HepG2 (cell line): ENCODE data around the gene CCDC57. TPM values are rescaled to one million over a fixed set of nuclear protein-coding genes. Genes with fewer than 3 reads are reported as not detected.

ENCODE experiments used
- ATAC-seq: fragments of 200-7000 bp; cut with Tn5 transposase; 3 replicates; pipeline ENCODE4 v1.9.1; 2020; ENCODE audit warnings: mild to moderate bottlenecking, moderate library complexity
- BruUV-seq: library from RNA; stranded (reverse); fragments of 400-500 nt; replicated peaks from 2 replicates; lab custom pipeline; 2021; lab: Mats Ljungman, UMichigan
- CTCF ChIA-PET: fragments of 300-600 bp; formaldehyde crosslinking; extraction: SDS; loops from one replicate; lab custom pipeline; 2021; ENCODE audit warnings: low total read pairs, inconsistent platforms, low intra/inter-chr PET ratio; lab: Yijun Ruan, JAX
- POLR2A ChIA-PET: fragments of 350-600 bp; sonication (Branson Sonifier 250); formaldehyde crosslinking; loops from one replicate; lab custom pipeline; 2020; ENCODE audit warnings: antibody characterized with exemption, inconsistent platforms; lab: Yijun Ruan, JAX
- DNase-seq: peaks from one replicate; pipeline ENCODE4 v3.0.0-alpha.2; 2015; ENCODE audit warnings: low spot score
- FAIRE-seq: peaks from 3 replicates; lab custom pipeline; 2011; peaks lifted over from hg19 to GRCh38; lab: Jason Lieb, UNC
- H2AFZ ChIP-seq: one replicate; pipeline ENCODE4 v1.6.1; 2011; ENCODE audit warnings: low read length, inconsistent platforms
- H3K27ac ChIP-seq: fragments of 300-600 bp; 3 replicates; pipeline ENCODE4 v1.8.0; 2011; ENCODE audit warnings: mixed run types, mild to moderate bottlenecking, mixed read lengths, low read length, inconsistent platforms; ENCODE audit not compliant: insufficient read depth; ENCODE audit errors: extremely low read length
- H3K27me3 ChIP-seq, 2 experiments: fragments of 200-600 bp in 1 of 2; 2 replicates in 1 of 2; 3 replicates in 1 of 2; pipeline versions ENCODE4 v1.6.0 to v1.8.0; 2011; ENCODE audit warnings: low read length in 2 of 2, mild to moderate bottlenecking in 2 of 2, moderate library complexity in 2 of 2, inconsistent platforms in 1 of 2; ENCODE audit not compliant: insufficient read depth in 2 of 2, control insufficient read depth in 1 of 2
- H3K36me3 ChIP-seq, 2 experiments: fragments of 200-600 bp in 1 of 2; replicated peaks in 1 of 2; 2 replicates in 1 of 2; 3 replicates in 1 of 2; pipeline versions ENCODE4 v1.5.1 to v1.8.0; 2011; ENCODE audit warnings: low read length in 2 of 2, inconsistent platforms in 1 of 2; ENCODE audit not compliant: insufficient read depth in 2 of 2, control insufficient read depth in 1 of 2
- H3K4me1 ChIP-seq: 2 replicates; pipeline ENCODE4 v1.5.1; 2012; ENCODE audit warnings: low read length, inconsistent platforms; ENCODE audit not compliant: insufficient read depth
- H3K4me2 ChIP-seq: 2 replicates; pipeline ENCODE4 v1.6.0; 2011; ENCODE audit warnings: low read depth, low read length, inconsistent platforms
- H3K4me3 ChIP-seq, 3 experiments: fragments of 200-600 bp in 1 of 3; sonication (generic), shearing (Covaris generic) in 1 of 3; replicated peaks in 1 of 3; 2 replicates each; pipeline ENCODE4 v1.5.1; 2011 to 2016; ENCODE audit warnings: low read length in 3 of 3, inconsistent platforms in 2 of 3, low read depth in 2 of 3, mild to moderate bottlenecking in 2 of 3, control low read depth in 1 of 3, mixed read lengths in 1 of 3; ENCODE audit not compliant: insufficient read depth in 1 of 3
- H3K79me2 ChIP-seq: one replicate; pipeline ENCODE4 v1.6.1; 2011; ENCODE audit warnings: low read length, inconsistent platforms; ENCODE audit not compliant: insufficient read depth
- H3K9ac ChIP-seq: 2 replicates; pipeline ENCODE4 v1.6.0; 2011; ENCODE audit warnings: mild to moderate bottlenecking, low read depth, low read length, inconsistent platforms; ENCODE audit not compliant: insufficient read depth
- H3K9me3 ChIP-seq: 2 replicates; pipeline ENCODE4 v1.5.1; 2012; ENCODE audit warnings: mild to moderate bottlenecking, low read length
- H4K20me1 ChIP-seq: 2 replicates; pipeline ENCODE4 v1.6.0; 2011; ENCODE audit warnings: inconsistent platforms, mild to moderate bottlenecking, low read length, moderate library complexity; ENCODE audit not compliant: insufficient read depth
- KAT8 ChIP-seq: IDR thresholded peaks from 2 replicates; pipeline ENCODE4 v1.6.1; 2016; ENCODE audit warnings: missing genetic modification reagents, missing compliant biosample characterization
- MEF2D ChIP-seq: sonication (generic); formaldehyde crosslinking; IDR thresholded peaks from 2 replicates; pipeline ENCODE4 v1.5.1; 2020; ENCODE audit warnings: mild to moderate bottlenecking, missing genetic modification reagents
- MIXL1 ChIP-seq: IDR thresholded peaks from 2 replicates; pipeline ENCODE4 v1.6.1; 2016
- NAIF1 ChIP-seq: sonication (generic); formaldehyde crosslinking; IDR thresholded peaks from 2 replicates; pipeline ENCODE4 v1.5.0; 2020; ENCODE audit warnings: mild to moderate bottlenecking, missing genetic modification reagents, borderline replicate concordance
- NR2F6 ChIP-seq, 2 experiments: IDR thresholded peaks; 2 replicates each; pipeline ENCODE4 v1.6.1; 2016; ENCODE audit warnings: antibody characterized with exemption in 1 of 2, mild to moderate bottlenecking in 1 of 2
- PHF20 ChIP-seq: sonication (generic); formaldehyde crosslinking; IDR thresholded peaks from 2 replicates; pipeline ENCODE4 v1.5.0; 2020; ENCODE audit warnings: mild to moderate bottlenecking, missing genetic modification reagents
- ZC3H4 ChIP-seq: sonication (generic); formaldehyde crosslinking; IDR thresholded peaks from 2 replicates; pipeline ENCODE4 v1.4.0; 2020; ENCODE audit warnings: missing genetic modification reagents, borderline replicate concordance
- ZNF224 ChIP-seq: sonication (generic); formaldehyde crosslinking; IDR thresholded peaks from 2 replicates; pipeline ENCODE4 v1.5.0; 2020; ENCODE audit warnings: mild to moderate bottlenecking, missing genetic modification reagents
- ZNF251 ChIP-seq: sonication (generic); formaldehyde crosslinking; IDR thresholded peaks from 2 replicates; pipeline ENCODE4 v1.9.0; 2021; ENCODE audit warnings: mild to moderate bottlenecking, missing genetic modification reagents
- ZNF672 ChIP-seq: sonication (generic); formaldehyde crosslinking; IDR thresholded peaks from 2 replicates; pipeline ENCODE4 v1.8.1; 2022; ENCODE audit warnings: missing genetic modification reagents
- WGBS: methylation state at CpG from one replicate; pipeline ENCODE4 v1.1.6; 2017; ENCODE audit warnings: low lambda C conversion rate; 5-methylcytosine and 5-hydroxymethylcytosine counted together
- in situ Hi-C: cut with HindIII; loops from 2 replicates; pipeline ENCODE4 v1.10.0; 2017; ENCODE audit warnings: low pct_unique_long_range_greater_than_20kb; ENCODE audit not compliant: extremely low pct_ligation_motif_present
- intact Hi-C: fragments of 100-400 bp; cut with micrococcal nuclease; formaldehyde crosslinking; loops from one replicate; pipeline ENCODE4 v1.10.0; 2022; ENCODE audit not compliant: unreplicated experiment
- polyA plus RNA-seq, 8 experiments: library from polyadenylated mRNA; depleted of rRNA in 3 of 8; stranded (reverse) in 7 of 8; unstranded in 1 of 8; fragments of >200 nt; fragmentation: Illumina TruSeq in 4 of 8; extraction: Trizol in 4 of 8; gene quantifications; 2 replicates each; pipeline versions ENCODE4 v1.2.1 to v1.2.3, GENCODE V29; 2011 to 2016; ENCODE audit warnings: low read depth in 4 of 8, missing spikeins in 1 of 8, mixed read lengths in 1 of 8; ENCODE audit not compliant: insufficient read depth in 1 of 8
- total RNA-seq, 5 experiments: library from RNA; depleted of rRNA; stranded (reverse); fragments of >200 nt; fragmentation: Illumina TruSeq; extraction: Trizol; gene quantifications; 2 replicates each; pipeline ENCODE4 v1.2.3, GENCODE V29; 2016; ENCODE audit warnings: low read depth in 1 of 5
- TF ChIP-seq, protein P1 (sequence below), 2 experiments: sonication (generic) in 1 of 2; formaldehyde crosslinking in 1 of 2; IDR thresholded peaks; 2 replicates each; pipeline versions ENCODE4 v1.4.0 to v1.6.1; 2016 to 2020; ENCODE audit warnings: borderline replicate concordance in 1 of 2, low read depth in 1 of 2, mild to moderate bottlenecking in 1 of 2, missing genetic modification reagents in 1 of 2

Gene CCDC57
- total and polyA plus RNA-seq, 2 of the 13 experiments (the other 11 are each of a cell fraction or from before 2014, with no cell fraction given), result 59.3 to 59.9 TPM

- no peak for DNase-seq
- Histone ChIP-seq H3K36me3 (peaks cover 0 to 3% of the 10 kb centered on the region in 2 experiments; a peak in 2 of 5 replicates), H2AFZ (no peak overlapping the region), H4K20me1 (no peaks in the 10 kb centered on the region), H3K27me3 (no peaks in the 10 kb centered on the region), H3K9me3 (no peaks in the 10 kb centered on the region), H3K4me1 (peaks cover 76% of the 10 kb centered on the region), H3K4me3 (no peak overlapping the region), H3K79me2 (no peaks in the 10 kb centered on the region), H3K4me2 (no peak overlapping the region), H3K9ac (no peak overlapping the region), H3K27ac (no peak overlapping the region)
- POLR2A ChIA-PET, result interaction anchor here (3.4 kb wide), 1 partner anchor 10 kb away, joined by 14 read pairs; no protein-coding TSS in a partner anchor
- FAIRE-seq, result no peak
- intact Hi-C loops, result no loop called here
- TF ChIP-seq KAT8 (CRISPR knock-in tag) (no peak), ZNF251 (CRISPR knock-in tag) (no peak), MIXL1 (CRISPR knock-in tag) (no peak), ZC3H4 (CRISPR knock-in tag) (no peak), PHF20 (CRISPR knock-in tag) (no peak), MEF2D (no peak), ZNF672 (CRISPR knock-in tag) (no peak), ZNF224 (CRISPR knock-in tag) (no peak), NAIF1 (CRISPR knock-in tag) (no peak), NR2F6 (IDR thresholded peaks at IDR 0.05) (no peak), NR2F6 (CRISPR knock-in tag; IDR thresholded peaks at IDR 0.05) (no peak)
- TF ChIP-seq, protein P1, sequence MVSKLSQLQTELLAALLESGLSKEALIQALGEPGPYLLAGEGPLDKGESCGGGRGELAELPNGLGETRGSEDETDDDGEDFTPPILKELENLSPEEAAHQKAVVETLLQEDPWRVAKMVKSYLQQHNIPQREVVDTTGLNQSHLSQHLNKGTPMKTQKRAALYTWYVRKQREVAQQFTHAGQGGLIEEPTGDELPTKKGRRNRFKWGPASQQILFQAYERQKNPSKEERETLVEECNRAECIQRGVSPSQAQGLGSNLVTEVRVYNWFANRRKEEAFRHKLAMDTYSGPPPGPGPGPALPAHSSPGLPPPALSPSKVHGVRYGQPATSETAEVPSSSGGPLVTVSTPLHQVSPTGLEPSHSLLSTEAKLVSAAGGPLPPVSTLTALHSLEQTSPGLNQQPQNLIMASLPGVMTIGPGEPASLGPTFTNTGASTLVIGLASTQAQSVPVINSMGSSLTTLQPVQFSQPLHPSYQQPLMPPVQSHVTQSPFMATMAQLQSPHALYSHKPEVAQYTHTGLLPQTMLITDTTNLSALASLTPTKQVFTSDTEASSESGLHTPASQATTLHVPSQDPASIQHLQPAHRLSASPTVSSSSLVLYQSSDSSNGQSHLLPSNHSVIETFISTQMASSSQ (IDR thresholded peaks at IDR 0.05; ENCODE audit: low read depth), result no peak
- TF ChIP-seq, protein P1 (CRISPR knock-in tag; IDR thresholded peaks at IDR 0.05; ENCODE audit: borderline replicate concordance), result no peak
- no TSS peak for BruUV-seq
- WGBS, result 92% methylated on average over 6 of the region's 6 CpGs
- no peak for ATAC-seq
- CTCF ChIA-PET, result no interaction called here
- in situ Hi-C loops, result no loop called here
Measured at GRCh38 chr17:82116246-82116645, 96.4 kb downstream of the CCDC57 start.
